ENCODE data around the gene TRIM14.
"Not testable (repeated sequence)": the region's sequence is repeated elsewhere in the genome, so short reads cannot be mapped to it uniquely, and the experiment has no call there.

TRIM14 gene

GRCh38 chr9:98105006-98105405, 14.0 kb downstream of the TRIM14 start:
- DNase-seq (ENCODE audit: low spot score) = no peak

- peak; percentile 65 for DNase-seq (ENCODE audit: low spot score)
Observed at GRCh38 chr9:98104445-98104881, 14.6 kb downstream of the TRIM14 start.

GRCh38 chr9:98101868-98102273, 17.2 kb downstream of the TRIM14 start:
- peak; percentile 73 for DNase-seq (ENCODE audit: low spot score)

- no peak for DNase-seq (ENCODE audit: low spot score)
Observed at GRCh38 chr9:98101416-98101815, 17.6 kb downstream of the TRIM14 start.

- no peak for DNase-seq (ENCODE audit: low spot score)
Observed at GRCh38 chr9:98100456-98100855, 18.6 kb downstream of the TRIM14 start.

- no peak for DNase-seq (ENCODE audit: low spot score)
Observed at GRCh38 chr9:98099898-98100297, 19.1 kb downstream of the TRIM14 start.

GRCh38 chr9:98099346-98099745, 19.7 kb downstream of the TRIM14 start:
- no peak for DNase-seq (ENCODE audit: low spot score)

- DNase-seq (ENCODE audit: low spot score) = no peak
Observed at GRCh38 chr9:98097836-98098235, 21.2 kb downstream of the TRIM14 start.

GRCh38 chr9:98096091-98096490, 22.9 kb downstream of the TRIM14 start:
- no peak for DNase-seq (ENCODE audit: low spot score)

GRCh38 chr9:98095401-98095800, 23.6 kb downstream of the TRIM14 start:
- DNase-seq (ENCODE audit: low spot score) = no peak

GRCh38 chr9:98094851-98095250, 24.2 kb downstream of the TRIM14 start:
- DNase-seq (ENCODE audit: low spot score) = no peak

GRCh38 chr9:98094316-98094715, 24.7 kb downstream of the TRIM14 start:
- DNase-seq (ENCODE audit: low spot score) = no peak

GRCh38 chr9:98092613-98092931, 26.4 kb downstream of the TRIM14 start:
- DNase-seq (ENCODE audit: low spot score) = no peak

GRCh38 chr9:98091735-98092612, 27.0 kb downstream of the TRIM14 start:
- DNase-seq (ENCODE audit: low spot score) = no peak

- DNase-seq (ENCODE audit: low spot score) = not testable (repeated sequence)
Observed at GRCh38 chr9:98090674-98091073, 28.3 kb downstream of the TRIM14 start.

GRCh38 chr9:98087420-98088354, 31.3 kb downstream of the TRIM14 start:
- DNase-seq (ENCODE audit: low spot score) = peak; percentile 79

- DNase-seq (ENCODE audit: low spot score) = no peak
Observed at GRCh38 chr9:98086461-98086860, 32.6 kb downstream of the TRIM14 start.

- DNase-seq (ENCODE audit: low spot score) = no peak
Observed at GRCh38 chr9:98085944-98086343, 33.1 kb downstream of the TRIM14 start.

- DNase-seq (ENCODE audit: low spot score) = no peak
Observed at GRCh38 chr9:98085058-98085457, 34.0 kb downstream of the TRIM14 start.

- DNase-seq (ENCODE audit: low spot score) = no peak
Observed at GRCh38 chr9:98084396-98084795, 34.6 kb downstream of the TRIM14 start.

GRCh38 chr9:98083566-98084183, 35.3 kb downstream of the TRIM14 start:
- DNase-seq (ENCODE audit: low spot score) = no peak

GRCh38 chr9:98083061-98083501, 35.9 kb downstream of the TRIM14 start:
- no peak for DNase-seq (ENCODE audit: low spot score)

Data from germinal center (tissue), 1 donor.